Epithelial cell of esophagus (primary cell): Measurements from ENCODE around the gene SMAD3.

Experiments used
- DNase-seq: peaks from one replicate; pipeline ENCODE4 v3.0.0; 2010; ENCODE audit warnings: low read depth
- H3K4me3 ChIP-seq: 2 replicates; pipeline ENCODE4 v1.5.1; 2011; ENCODE audit warnings: mild to moderate bottlenecking, low read length, control low read depth
- TF ChIP-seq, protein P1 (sequence below): IDR thresholded peaks from 2 replicates; pipeline ENCODE4 v1.5.1; 2011; ENCODE audit warnings: low read depth, mild to moderate bottlenecking, low read length, control low read depth, inconsistent platforms; ENCODE audit not compliant: insufficient read depth; ENCODE audit errors: missing control alignments

SMAD3 gene

DNA sequence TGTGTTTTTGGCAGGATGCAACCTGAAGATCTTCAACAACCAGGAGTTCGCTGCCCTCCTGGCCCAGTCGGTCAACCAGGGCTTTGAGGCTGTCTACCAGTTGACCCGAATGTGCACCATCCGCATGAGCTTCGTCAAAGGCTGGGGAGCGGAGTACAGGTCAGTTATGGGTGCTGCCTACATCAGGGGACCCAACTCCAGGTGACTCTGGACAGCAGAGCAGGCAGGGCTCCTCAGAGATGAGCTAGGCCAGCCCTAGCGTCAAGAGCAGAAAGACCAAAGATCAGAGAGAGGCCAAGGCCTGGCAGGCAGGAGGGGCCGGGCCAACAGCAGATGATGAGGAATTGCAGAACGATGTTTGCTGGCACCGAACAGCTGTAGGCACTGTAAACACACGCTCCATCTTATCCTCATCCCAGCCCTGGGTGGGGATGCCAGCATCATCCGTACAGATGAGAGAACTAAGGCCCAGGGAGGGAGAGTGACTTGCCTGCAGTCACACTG is 122.0 kb downstream of the SMAD3 start:
- TF ChIP-seq, protein P1, sequence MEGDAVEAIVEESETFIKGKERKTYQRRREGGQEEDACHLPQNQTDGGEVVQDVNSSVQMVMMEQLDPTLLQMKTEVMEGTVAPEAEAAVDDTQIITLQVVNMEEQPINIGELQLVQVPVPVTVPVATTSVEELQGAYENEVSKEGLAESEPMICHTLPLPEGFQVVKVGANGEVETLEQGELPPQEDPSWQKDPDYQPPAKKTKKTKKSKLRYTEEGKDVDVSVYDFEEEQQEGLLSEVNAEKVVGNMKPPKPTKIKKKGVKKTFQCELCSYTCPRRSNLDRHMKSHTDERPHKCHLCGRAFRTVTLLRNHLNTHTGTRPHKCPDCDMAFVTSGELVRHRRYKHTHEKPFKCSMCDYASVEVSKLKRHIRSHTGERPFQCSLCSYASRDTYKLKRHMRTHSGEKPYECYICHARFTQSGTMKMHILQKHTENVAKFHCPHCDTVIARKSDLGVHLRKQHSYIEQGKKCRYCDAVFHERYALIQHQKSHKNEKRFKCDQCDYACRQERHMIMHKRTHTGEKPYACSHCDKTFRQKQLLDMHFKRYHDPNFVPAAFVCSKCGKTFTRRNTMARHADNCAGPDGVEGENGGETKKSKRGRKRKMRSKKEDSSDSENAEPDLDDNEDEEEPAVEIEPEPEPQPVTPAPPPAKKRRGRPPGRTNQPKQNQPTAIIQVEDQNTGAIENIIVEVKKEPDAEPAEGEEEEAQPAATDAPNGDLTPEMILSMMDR, result no peak
- DNase-seq, result no peak
- no peak overlapping the region for H3K4me3 ChIP-seq

DNA sequence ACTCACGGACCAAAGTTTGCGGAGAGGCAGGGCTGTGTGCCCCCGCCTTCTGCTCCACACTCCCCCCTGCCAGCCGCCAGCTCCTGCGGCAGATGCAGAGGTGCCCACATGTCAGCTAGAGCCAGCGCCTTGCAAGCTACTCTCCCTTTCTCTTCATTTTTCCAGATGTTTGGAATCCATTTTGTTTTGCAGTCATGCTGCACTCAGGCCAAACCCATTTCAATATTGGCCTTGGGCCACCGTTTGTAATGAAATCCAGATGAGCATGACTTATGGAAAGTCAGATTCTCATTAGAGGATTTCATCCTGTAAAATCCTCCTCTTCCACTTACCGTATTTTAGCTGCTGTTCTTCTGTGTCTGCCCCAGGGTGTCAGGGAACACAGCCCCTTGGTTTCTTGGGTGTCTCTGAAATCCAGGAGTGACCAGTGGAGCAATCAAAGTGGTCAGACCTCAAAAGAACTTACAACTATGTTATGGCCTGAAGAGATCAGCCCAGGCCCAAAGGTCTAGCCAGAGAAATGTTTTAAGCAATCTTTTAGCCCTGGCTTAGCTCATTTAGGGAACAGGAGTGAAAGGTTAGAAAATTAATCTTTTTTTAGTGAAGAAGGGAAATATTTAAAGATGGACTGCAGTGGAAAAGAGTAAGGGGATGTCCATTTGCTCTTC is 123.3 kb downstream of the SMAD3 start:
- no peak overlapping the region for H3K4me3 ChIP-seq
- no peak for DNase-seq
- TF ChIP-seq, protein P1, result no peak

DNA sequence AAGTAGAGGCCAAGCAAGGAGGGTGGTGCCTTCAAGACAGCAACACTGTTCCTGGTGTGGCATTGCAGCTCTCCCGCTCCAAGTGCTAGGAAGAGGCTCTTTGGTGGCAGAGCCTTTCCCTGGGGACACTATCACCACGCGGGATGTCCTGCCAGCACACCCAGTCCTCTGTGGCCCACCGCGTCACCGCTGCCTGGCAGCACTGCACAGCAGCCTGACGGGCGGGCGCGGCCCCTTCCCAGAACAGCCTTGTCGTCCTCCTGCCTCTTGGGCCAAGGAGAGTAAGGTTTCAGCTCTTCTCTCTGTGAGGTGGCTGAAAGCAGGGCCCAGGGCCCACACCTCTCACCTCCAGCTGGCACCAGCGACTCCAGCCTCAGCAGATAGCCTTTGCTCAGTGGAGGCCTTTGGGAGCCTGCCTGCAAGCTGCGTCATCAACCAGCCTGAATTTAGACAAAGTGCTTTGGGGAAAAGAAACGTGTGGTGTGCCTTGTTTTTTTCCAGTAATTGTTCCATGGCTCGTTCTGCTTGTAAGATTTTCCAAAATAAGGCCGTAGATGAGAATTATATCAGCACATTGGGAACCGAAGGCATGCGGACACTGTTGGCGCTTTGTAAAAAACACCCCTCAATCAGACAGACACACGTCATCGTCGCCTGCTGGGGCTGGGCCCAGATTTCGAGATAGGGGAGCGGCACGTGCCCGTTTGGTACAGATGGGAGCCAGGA is 124.1 kb downstream of the SMAD3 start:
- no peak for DNase-seq
- H3K4me3 ChIP-seq, result no peak overlapping the region
- TF ChIP-seq, protein P1, result no peak

DNA sequence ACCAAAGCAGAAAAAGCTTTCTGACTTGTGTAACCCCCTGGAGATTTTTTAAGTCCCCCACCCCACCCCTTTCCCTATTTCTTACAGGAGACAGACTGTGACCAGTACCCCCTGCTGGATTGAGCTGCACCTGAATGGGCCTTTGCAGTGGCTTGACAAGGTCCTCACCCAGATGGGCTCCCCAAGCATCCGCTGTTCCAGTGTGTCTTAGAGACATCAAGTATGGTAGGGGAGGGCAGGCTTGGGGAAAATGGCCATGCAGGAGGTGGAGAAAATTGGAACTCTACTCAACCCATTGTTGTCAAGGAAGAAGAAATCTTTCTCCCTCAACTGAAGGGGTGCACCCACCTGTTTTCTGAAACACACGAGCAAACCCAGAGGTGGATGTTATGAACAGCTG is 124.9 kb downstream of the SMAD3 start:
- no peak for DNase-seq
- H3K4me3 ChIP-seq, result no peak overlapping the region
- TF ChIP-seq, protein P1, result no peak

DNA sequence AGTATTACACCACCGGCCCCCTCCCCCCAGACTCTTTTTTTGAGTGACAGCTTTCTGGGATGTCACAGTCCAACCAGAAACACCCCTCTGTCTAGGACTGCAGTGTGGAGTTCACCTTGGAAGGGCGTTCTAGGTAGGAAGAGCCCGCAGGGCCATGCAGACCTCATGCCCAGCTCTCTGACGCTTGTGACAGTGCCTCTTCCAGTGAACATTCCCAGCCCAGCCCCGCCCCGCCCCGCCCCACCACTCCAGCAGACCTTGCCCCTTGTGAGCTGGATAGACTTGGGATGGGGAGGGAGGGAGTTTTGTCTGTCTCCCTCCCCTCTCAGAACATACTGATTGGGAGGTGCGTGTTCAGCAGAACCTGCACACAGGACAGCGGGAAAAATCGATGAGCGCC is 125.4 kb downstream of the SMAD3 start:
- DNase-seq, result no peak
- no peak overlapping the region for H3K4me3 ChIP-seq
- TF ChIP-seq, protein P1, result no peak

DNA sequence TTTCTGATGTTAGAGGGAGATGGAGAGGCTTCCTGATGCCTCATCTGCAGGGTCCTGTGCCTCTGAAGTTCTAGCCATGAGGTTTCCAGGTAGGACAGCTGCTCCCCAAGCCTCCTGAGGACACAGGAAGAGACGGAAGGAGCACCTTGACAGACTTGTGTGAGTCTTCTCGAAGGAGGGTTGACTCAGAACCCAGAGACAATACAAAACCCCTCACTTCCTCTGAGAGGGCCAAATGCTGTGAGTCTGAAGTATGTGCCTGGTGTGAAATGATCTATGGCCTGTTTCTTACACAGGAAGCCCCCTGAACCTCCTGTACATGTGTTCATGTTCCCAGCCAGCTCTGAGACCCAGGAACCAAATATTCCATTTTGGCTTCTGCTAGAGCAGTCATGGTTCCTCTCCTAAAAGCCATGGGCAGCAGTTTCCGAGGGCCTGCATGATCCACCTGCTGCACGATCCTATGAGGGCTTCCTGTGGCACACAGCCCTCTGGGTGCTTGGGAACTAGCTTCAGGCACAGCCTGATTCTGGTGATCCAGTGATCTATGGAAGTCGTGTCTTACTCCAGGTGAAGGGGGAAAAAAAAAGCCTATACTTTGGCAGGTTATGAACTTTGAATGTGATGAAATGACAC is 126.9 kb downstream of the SMAD3 start:
- H3K4me3 ChIP-seq, result no peak overlapping the region
- TF ChIP-seq, protein P1, result no peak
- DNase-seq, result no peak
